ENCODE results near the gene ABHD1. TPM values are rescaled to one million over a fixed set of nuclear protein-coding genes. Genes with fewer than 3 reads are reported as not detected.

ABHD1 gene
- total RNA-seq, 1 experiment from 2014 or later, result 0.18 TPM

GRCh38 chr2:27137322-27137935 is 13.8 kb downstream of the ABHD1 start:
- no peak for TF ChIP-seq CTCF (IDR thresholded peaks at IDR 0.05; ENCODE audit: insufficient read depth in 1 of 2, low read depth in 1 of 2, low read length in 1 of 2, severe bottlenecking in 1 of 2, unreplicated experiment in 1 of 2)
- no peak for DNase-seq
- no peak overlapping the region for H3K4me3 ChIP-seq (ENCODE audit: low read depth, low read length)
- H3K36me3 ChIP-seq (ENCODE audit: control insufficient read depth, insufficient read depth, low read length), result no peaks in the 10 kb centered on the region
- no peak overlapping the region for H3K4me3 Mint-ChIP-seq (ENCODE audit: unreplicated experiment)
- no peaks in the 10 kb centered on the region for H3K27me3 Mint-ChIP-seq (ENCODE audit: insufficient read depth, unreplicated experiment)
- H3K4me1 Mint-ChIP-seq (ENCODE audit: low read depth, unreplicated experiment), result peaks cover 6% of the 10 kb centered on the region
- no peaks in the 10 kb centered on the region for H3K9me3 Mint-ChIP-seq (ENCODE audit: unreplicated experiment)
- no TSS peak for BruUV-seq (replicated peaks)
- H3K36me3 Mint-ChIP-seq (ENCODE audit: insufficient read depth, unreplicated experiment), result peaks cover 35% of the 10 kb centered on the region
- peaks cover 5% of the 10 kb centered on the region; the same call in 1 of the 2 replicates for H3K4me1 ChIP-seq
- no peak overlapping the region for H3K27ac Mint-ChIP-seq (ENCODE audit: unreplicated experiment)
- ChIA-PET CTCF (no interaction called here), POLR2A (no interaction called here)
- no peaks in the 10 kb centered on the region for H3K27me3 ChIP-seq (replicated peaks; ENCODE audit: control insufficient read depth, insufficient read depth, low read length)
- no peaks in the 10 kb centered on the region for H3K9me3 ChIP-seq
- intact Hi-C loops (cut with micrococcal nuclease; ENCODE audit: unreplicated experiment), result no loop called here

GRCh38 chr2:27138111-27138510 is 14.5 kb downstream of the ABHD1 start:
- no peak for TF ChIP-seq CTCF (IDR thresholded peaks at IDR 0.05; ENCODE audit: insufficient read depth in 1 of 2, low read depth in 1 of 2, low read length in 1 of 2, severe bottlenecking in 1 of 2, unreplicated experiment in 1 of 2)
- Mint-ChIP-seq H3K4me1 (ENCODE audit: low read depth, unreplicated experiment) (peaks cover 4% of the 10 kb centered on the region), H3K36me3 (ENCODE audit: insufficient read depth, unreplicated experiment) (peaks cover 29% of the 10 kb centered on the region), H3K27me3 (ENCODE audit: insufficient read depth, unreplicated experiment) (peaks cover 1% of the 10 kb centered on the region), H3K9me3 (ENCODE audit: unreplicated experiment) (no peaks in the 10 kb centered on the region), H3K4me3 (ENCODE audit: unreplicated experiment) (no peak overlapping the region), H3K27ac (ENCODE audit: unreplicated experiment) (no peak overlapping the region)
- no peak for DNase-seq
- Histone ChIP-seq H3K27me3 (replicated peaks; ENCODE audit: control insufficient read depth, insufficient read depth, low read length) (no peaks in the 10 kb centered on the region), H3K4me3 (ENCODE audit: low read depth, low read length) (no peak overlapping the region), H3K9me3 (no peaks in the 10 kb centered on the region), H3K36me3 (ENCODE audit: control insufficient read depth, insufficient read depth, low read length) (no peaks in the 10 kb centered on the region), H3K4me1 (peaks cover 5% of the 10 kb centered on the region; the same call in 1 of the 2 replicates)
- intact Hi-C loops (cut with micrococcal nuclease; ENCODE audit: unreplicated experiment), result no loop called here
- POLR2A ChIA-PET, result no interaction called here
- CTCF ChIA-PET, result no interaction called here
- BruUV-seq (replicated peaks), result no TSS peak

GRCh38 chr2:27139310-27139709 is 15.7 kb downstream of the ABHD1 start, which contains the start of gene PRR30:
Gene PRR30 (minus strand): TSS chr2:27139410. CDS start chr2:27138329, 1,081 bp downstream.
- no peak for TF ChIP-seq CTCF (IDR thresholded peaks at IDR 0.05; ENCODE audit: insufficient read depth in 1 of 2, low read depth in 1 of 2, low read length in 1 of 2, severe bottlenecking in 1 of 2, unreplicated experiment in 1 of 2)
- intact Hi-C loops (cut with micrococcal nuclease; ENCODE audit: unreplicated experiment), result no loop called here
- Mint-ChIP-seq H3K27ac (ENCODE audit: unreplicated experiment) (no peak within 1 kb of the TSS), H3K36me3 (ENCODE audit: insufficient read depth, unreplicated experiment) (peaks cover 18% of the 10 kb centered on the region), H3K9me3 (ENCODE audit: unreplicated experiment) (no peaks in the 10 kb centered on the region), H3K4me1 (ENCODE audit: low read depth, unreplicated experiment) (no peaks in the 10 kb centered on the region), H3K27me3 (ENCODE audit: insufficient read depth, unreplicated experiment) (peaks cover 3% of the 10 kb centered on the region), H3K4me3 (ENCODE audit: unreplicated experiment) (no peak within 1 kb of the TSS)
- H3K27me3 ChIP-seq (replicated peaks; ENCODE audit: control insufficient read depth, insufficient read depth, low read length), result no peaks in the 10 kb centered on the region
- BruUV-seq (replicated peaks), result no TSS peak
- DNase-seq, result no peak
- H3K36me3 ChIP-seq (ENCODE audit: control insufficient read depth, insufficient read depth, low read length), result no peaks in the 10 kb centered on the region
- POLR2A ChIA-PET, result no interaction called here
- H3K9me3 ChIP-seq, result no peaks in the 10 kb centered on the region
- H3K4me3 ChIP-seq (ENCODE audit: low read depth, low read length), result no peak within 1 kb of the TSS
- no peaks in the 10 kb centered on the region for H3K4me1 ChIP-seq
- CTCF ChIA-PET, result no interaction called here

Measured in Caco-2 (cell line).